Stimulated activated CD8-positive, alpha-beta memory T cell treated with anti-CD3 and anti-CD28 coated beads, Interleukin-7, amount 100 ng/mL, for 1 hour (primary cell): ENCODE data around the gene CHD8.

Experiments
- DNase-seq, 2 donors: peaks; one replicate each; pipeline ENCODE4 v3.0.0-alpha.2; 2020; ENCODE audit warnings: low read depth in 2 of 2

Gene CHD8

GRCh38 chr14:21369949-21370679, 85.8 kb downstream of the CHD8 start:
- DNase-seq = no peak

DNA sequence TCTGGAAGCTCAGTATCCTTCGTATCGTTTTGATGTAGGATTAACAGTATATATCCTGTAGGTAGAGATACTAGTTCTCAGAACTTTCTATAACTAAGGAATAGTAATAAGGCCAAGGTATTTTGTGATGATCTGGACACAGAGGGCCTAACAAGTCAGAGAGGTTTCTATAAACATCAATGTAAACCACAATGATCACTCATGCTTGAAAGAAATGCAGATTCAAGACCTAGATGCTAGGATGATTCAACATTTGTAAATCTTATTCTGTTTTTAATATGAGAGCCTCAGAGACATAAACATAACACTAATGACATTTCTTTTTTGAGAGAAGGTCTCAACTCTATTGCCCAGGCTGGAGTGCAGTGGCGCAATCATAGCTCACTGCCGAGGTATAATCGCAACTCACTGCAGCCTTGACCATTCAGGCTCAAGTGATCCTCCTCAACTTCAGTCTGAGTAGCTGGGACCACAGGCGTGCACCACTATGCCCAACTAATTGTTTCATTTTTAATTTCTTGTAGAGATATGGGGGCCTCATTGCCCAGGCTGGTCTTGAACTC, 88.3 kb downstream of the CHD8 start:
- no peak for DNase-seq

GRCh38 chr14:21356511-21356910, 99.4 kb downstream of the CHD8 start:
- DNase-seq = no peak

- no peak for DNase-seq
Observed at GRCh38 chr14:21352587-21352986, 103.3 kb downstream of the CHD8 start.

- DNase-seq = no peak
Observed at GRCh38 chr14:21350539-21350938, 105.4 kb downstream of the CHD8 start.

DNA sequence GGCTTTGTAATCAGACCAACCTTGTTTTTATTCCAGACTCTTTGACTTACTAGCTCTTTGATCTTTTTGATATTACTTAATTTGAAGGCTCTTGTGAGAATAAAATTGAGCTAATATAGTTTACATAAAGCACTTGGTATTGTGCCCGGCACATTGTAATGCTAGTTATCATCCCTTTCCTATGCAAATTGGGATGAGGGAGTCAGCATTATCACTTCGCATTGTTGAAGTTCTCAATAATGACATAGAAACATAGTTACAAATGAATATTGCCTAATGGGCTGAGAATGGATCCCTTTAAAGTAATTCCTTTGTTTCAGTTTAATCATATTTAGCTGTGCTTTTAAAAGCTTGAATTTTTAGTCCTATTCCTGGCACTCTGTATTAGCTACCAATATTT, 108.7 kb downstream of the CHD8 start:
- no peak for DNase-seq

DNA sequence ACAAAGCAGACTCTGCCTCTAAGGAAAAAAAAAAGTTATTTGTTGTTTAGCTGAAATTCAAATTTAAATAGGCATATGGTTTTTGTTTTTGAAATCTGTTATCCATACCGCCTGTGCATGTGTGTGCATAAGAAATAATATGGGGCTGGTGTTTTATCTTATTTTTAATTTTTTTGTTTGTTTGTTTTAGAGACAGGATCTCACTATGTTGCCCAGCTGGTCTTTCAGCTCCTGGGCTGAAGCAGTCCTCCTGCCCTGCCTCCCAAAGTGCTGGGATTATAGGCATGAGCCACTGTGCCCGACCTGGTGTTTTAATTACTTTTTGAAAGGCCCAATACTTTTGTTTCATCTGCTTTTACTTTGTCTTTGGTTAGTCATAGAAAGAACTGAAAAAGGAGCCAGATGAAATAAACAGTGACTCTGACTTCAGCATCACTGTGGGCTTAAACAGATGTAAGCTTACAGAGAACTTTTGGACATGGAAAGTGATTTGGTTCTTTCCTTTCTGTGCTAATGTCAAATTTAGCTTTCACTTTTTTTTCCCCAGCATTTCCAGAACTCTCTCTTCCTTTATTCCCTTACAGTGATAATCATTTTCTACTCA, 109.3 kb downstream of the CHD8 start:
- DNase-seq = no peak

GRCh38 chr14:21343035-21343794, 112.7 kb downstream of the CHD8 start:
- DNase-seq = no peak
